Lung microvascular endothelial cell (primary cell): ENCODE measurements around the gene CD22. TPM values are rescaled to one million over a fixed set of nuclear protein-coding genes. Genes with fewer than 3 reads are reported as not detected.
"Not testable (repeated sequence)": the region's sequence is repeated elsewhere in the genome, so short reads cannot be mapped to it uniquely, and the experiment has no call there.

ENCODE experiments used
- DNase-seq, 2 donors: peaks; one replicate each; pipeline versions ENCODE4 v3.0.0 to v3.0.0-alpha.2; 2010; ENCODE audit warnings: low read depth in 2 of 2
- total RNA-seq: library from RNA; depleted of rRNA; stranded (reverse); fragments of >200 nt; gene quantifications from 2 replicates; pipeline ENCODE4 v1.2.1, GENCODE V29; 2014

Gene CD22
- 0.22 TPM in 1 of 2 replicates, not detected in the other for total RNA-seq

GRCh38 chr19:35328851-35329285 lies at the start of gene CD22:
TSS of gene CD22 (plus strand) at chr19:35329187. CDS start at chr19:35332041, 2,854 bp downstream.
- no peak for DNase-seq

GRCh38 chr19:35279374-35279773 lies 49.6 kb upstream of the CD22 start:
- DNase-seq = no peak

DNA sequence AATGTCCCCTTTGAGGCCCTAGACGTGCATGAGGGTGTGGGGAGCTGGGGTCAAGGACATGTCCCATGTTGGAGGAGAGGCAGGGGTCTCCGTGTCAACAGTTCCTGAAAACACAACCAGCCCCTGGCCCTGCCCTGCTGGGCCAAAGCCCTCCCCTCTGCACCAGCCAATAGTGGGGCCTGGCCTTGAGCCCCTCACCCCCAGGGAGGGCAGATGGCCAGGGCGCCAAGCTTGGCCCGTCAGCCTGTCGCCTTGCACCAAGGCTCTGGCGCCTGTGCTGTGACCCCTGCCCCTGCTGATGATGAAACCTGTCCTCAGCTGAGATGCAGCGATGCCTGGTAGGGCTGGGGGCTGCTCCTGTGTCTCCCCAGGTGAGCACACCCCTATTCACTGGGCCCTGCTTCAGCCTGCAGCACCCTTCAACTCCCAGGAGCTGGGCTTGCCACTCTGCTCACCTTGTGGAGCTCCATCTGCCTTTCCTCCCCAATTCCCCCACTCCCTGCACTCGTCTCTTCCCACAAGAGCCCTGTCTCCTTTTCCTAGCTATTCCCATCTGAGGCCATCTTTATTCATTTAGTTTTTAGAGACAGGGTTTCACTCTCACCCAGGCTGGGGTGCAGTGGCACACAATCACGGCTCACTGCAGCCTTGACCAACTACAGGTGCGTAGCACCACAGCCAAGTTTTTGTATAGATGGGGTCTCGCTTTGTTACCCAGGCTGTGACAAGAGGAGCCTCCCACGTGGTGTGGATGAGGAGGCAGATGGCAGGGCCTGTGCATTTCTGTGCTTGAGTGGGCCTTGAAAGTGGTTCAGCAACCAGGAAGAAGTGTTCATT lies 48.8 kb upstream of the CD22 start:
- no peak for DNase-seq

DNA sequence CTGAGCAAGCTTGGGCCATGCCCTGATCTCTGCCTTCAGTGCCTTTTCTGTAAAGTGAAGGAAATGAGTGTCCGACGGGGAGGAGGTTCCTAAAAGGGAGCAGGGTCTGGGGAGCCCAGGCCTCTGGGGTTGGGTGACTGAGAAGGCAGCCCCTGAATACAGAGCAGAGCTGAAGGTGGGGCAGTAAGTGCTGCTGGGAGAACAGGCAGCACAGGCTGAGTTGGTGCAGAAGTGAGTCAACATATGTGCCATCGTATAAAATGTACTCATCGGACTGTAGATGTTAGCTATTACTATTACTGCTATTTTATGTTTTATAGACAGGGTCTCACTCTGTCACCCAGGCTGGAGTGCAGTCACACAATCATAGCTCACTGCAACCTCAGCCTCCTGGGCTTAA lies 47.7 kb upstream of the CD22 start:
- DNase-seq = no peak

DNA sequence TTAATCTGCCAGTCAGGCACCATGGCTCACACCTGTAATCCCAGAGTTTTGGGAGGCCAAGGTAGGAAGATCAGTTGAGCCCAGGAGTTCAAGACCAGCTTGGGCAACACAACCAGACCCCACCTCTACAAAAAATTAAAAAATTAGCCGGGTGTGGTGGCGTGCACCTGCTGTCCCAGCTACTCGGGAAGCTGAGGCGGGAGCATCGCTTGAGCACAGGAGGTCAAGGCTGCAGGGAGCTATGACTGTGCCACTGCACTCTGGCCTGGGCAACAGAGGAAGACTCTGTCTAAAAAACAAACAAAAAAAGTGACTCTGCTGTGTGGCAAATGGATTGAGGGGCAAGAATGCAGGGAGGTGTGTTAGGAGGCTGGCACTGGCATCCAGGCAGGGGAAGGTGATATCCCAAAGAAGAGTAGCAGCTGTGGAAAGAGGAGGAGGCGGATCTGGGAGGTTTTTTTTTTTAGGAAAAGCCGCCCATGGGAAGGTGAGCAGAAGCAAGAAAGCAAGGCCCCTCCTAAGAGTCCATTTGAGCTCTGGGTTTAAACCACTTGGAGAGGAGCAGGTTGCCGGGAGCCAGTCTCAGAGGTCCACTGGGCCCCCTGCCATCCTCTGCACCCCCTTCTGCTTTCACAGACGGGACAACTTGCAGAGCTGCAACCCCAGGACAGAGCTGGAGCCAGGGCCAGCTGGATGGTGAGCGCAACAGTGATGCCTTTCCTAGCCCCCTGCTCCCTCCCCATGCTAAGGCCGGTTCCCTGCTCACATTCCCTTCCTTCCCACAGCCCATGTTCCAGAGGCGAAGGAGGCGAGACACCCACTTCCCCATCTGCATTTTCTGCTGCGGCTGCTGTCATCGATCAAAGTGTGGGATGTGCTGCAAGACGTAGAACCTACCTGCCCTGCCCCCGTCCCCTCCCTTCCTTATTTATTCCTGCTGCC lies 44.6 kb upstream of the CD22 start:
- no peak for DNase-seq

- DNase-seq = no peak
These were observed 43.9 kb upstream of the CD22 start for GRCh38 chr19:35285095-35285449.

DNA sequence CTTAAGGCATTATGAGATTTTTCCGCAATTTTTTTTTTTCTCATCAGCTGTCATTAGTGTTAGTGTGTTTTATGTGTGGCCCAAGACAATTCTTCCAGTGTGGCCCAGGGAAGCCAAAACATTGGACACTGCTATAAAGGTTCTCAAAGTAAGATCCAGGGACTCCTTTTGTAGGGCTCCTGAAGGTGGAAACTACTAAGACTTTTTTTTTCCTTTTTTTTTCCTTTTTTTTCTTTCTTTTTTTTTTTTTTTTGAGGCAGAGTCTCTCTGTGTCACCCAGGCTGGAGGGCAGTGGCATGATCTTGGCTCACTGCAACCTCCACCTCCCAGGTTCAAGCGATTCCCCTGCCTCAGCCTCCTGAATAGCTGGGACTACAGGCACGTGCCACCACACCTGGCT lies 43.5 kb upstream of the CD22 start:
- not testable (repeated sequence) for DNase-seq

DNA sequence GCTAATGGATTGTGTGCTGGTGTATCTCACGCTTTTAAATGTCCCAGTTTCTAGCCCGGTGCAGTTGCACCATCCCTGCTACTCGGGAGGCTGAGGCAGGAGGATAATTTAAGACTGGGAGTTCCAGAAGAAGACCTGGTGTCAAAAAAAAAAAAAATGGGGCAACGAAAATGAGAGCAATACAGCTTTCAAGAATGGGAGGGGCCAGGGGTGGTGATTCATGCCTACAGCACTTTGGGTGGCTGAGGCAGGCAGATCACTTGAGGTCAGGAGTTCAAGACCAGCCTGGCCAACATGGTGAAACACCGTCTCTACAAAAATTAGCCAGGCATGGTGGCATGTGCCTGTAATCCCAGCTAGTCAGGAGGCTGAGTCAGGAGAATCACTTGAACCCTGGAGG lies 42.9 kb upstream of the CD22 start:
- DNase-seq = not testable (repeated sequence)

DNA sequence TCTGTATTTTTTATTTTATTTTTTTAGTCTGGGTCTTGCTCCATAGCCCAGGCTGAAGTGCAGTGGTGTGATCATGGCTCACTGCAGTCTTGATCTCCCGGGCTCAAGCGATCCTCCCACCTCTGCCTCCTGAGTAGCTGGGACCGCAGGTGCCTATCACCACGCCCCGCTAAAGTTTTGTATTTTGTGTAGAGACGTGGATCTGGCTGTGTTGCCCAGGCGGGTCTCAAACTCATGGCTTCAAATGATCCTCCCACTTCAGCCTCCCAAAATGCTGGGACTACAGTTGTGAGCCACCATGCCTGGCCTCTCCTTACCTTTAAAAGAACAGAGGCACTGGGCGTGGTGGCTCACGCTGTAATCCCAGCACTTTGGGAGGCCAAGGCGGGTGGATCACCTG lies 41.3 kb upstream of the CD22 start:
- no peak for DNase-seq

DNA sequence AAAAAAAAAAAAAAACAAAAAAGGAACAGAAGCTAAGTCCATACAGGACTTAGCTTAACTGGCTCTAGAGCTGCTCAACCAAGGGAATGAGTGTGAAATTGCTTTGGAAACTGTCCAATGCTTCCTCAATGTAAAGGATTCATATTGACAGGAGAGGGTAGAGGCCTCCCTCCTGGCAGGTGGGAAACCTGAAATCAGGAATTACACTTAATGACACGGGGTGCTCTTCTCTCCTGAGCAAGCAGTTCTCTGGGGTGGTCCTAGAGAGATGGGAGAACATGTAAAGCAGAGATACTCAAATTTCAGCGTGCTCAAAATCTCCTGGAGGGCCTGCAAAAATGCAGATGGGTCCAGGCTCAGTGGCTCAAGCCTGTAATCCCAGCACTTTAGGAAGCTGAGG lies 40.7 kb upstream of the CD22 start:
- DNase-seq = no peak

- DNase-seq = no peak
These were observed 40.1 kb upstream of the CD22 start for GRCh38 chr19:35288906-35289305.

DNA sequence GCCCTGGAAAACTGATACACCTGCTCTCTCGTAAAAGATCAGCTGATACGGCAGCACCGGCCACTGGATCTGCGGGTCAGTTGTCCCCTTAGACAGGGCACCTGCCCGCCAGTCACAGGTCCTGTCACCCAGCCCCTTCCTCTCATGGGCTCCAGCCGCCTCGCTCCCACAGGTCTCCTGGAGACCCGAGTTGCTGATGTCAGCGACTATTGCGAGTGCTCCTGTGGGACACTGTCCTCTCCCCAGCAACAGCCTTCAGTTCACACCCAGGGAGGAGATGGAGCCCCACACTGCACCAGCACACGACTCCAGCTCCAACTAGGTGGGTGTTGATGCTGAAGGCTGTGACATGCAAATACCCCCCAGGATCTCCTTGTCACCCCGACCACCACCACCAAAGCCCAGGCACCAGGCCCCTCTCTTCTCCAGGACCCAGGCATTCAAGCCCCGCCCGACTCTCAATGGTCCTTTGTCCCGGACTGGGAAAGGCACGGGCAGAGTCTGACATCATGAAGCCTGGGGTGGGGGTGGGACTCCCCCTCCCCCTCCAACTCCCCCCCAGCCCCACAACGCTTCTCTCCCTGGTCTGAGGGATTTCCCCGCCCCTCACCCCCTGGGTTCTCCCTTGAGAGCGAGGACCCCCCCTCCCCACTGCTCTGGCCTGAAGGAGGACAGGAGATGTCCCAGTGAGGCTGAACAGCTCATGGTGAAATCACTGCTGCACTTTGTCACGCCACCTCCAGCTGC lies 38.4 kb upstream of the CD22 start:
- no peak for DNase-seq

GRCh38 chr19:35291259-35291658 lies 37.7 kb upstream of the CD22 start:
- DNase-seq = no peak

GRCh38 chr19:35291916-35292315 lies 37.1 kb upstream of the CD22 start, which contains the start of gene MAG:
TSS of gene MAG (plus strand) at chr19:35292161. CDS start at chr19:35295409, 3,248 bp downstream.
- DNase-seq = no peak

DNA sequence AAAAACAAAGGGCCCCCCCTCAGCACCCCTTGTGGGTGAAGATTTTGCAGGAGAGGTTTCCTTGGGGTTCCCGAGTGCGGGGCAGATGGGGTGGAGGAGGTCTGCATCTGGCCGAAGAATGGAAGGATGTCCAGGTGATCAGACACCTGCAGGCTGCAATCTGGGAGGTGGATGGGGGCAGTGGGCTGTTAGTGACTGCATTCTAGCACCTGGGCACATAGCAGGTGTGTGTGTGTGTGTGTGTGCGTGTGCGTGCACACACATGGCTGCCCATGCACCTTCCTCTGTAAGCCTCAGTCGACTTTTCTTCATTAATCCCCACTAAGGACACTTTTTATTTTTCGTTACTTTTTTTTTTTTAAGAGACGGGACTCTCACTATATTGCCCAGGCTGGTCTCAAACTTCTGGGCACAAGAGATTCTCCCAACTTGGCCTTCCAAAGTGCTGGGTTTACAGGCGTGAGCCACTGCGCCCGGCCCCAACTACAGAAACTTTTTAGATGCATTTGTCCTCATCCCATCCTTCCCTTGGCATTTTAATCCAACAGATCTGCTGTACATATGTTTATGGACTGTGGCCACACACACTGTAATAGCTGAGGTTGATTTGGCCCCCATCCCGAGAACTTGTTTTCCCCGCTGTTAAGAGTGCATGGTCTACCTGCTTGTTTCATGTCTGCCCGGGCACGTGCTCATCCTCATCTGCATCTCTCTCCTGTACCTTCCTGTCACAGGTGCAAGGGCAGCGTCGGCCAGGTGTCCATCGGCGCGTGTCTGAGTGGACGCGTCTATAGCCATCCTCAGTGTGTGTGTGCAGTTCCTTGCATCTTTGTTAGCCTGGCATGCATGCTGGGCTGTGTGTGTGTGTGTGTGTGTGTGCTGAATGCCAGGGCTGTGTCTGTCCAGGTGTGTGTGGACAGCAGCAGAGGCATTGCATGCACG lies 36.3 kb upstream of the CD22 start:
- DNase-seq = no peak

DNA sequence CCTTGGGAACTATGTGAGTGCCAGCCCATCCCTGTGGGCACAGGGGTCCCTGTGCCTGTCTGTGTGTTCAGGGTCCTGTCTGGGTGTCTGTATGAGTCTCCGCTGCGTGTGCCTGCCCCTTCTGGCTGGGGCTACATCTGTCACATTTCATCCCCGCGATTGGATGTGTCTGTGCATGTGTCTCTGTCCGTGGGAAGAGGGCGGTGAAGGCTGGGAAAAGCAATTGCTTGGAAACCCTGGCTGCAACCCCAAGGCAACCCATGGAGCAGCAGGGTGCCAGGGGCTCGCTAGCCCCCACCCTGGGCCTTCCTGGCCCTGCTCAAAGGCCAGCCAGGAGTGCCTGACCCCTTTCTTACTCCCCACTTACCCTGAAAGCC lies 35.6 kb upstream of the CD22 start:
- no peak for DNase-seq

GRCh38 chr19:35293808-35294207 lies 35.2 kb upstream of the CD22 start:
- DNase-seq = no peak

GRCh38 chr19:35294328-35294727 lies 34.7 kb upstream of the CD22 start:
- DNase-seq = no peak

DNA sequence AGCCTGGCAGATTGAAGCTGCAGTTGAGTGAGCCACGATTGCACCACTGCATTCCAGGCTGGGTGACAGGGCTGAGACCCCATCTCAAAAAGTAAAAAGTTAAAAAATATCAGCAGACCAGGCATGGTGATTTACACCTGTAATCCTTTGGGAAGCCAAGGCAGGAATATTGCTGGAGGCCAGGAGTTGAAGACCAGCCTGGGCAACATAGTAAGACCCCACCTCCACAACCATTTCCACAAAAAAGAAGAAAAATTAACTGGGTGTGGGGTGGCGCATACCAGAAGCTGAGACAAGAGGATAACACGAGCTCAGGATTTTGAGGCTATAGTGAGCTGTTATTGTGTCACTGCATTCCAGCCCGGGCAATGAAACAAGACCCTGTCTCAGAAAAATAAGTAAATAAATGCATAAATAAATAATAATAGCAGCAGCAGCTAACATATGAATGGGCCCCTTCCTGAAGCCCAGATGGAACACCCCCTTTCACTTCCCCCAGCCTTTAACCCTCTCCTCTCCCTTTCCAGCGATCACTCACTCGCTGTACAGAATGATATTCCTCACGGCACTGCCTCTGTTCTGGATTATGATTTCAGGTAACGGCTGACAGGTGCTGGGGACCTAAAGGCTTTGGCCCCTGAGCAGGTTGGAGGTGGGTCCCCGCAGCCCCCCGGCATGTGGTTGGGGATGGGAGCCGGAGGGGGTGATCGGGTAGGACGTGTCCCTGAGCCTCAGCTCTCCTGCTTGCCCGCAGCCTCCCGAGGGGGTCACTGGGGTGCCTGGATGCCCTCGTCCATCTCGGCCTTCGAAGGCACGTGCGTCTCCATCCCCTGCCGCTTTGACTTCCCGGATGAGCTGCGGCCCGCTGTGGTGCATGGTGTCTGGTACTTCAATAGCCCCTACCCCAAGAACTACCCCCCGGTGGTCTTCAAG lies 33.9 kb upstream of the CD22 start:
- DNase-seq = no peak
